Hepatocyte (in vitro differentiated cells): Measurements from ENCODE around the gene DSTYK.

Experiments used
- CTCF ChIP-seq: fragments of 200-600 bp; sonication (generic); IDR thresholded peaks from 2 replicates; pipeline ENCODE4 v1.5.1; 2016; ENCODE audit warnings: antibody characterized with exemption, mild to moderate bottlenecking; ENCODE audit not compliant: poor library complexity
- EZH2 ChIP-seq: fragments of 200-600 bp; sonication (generic); IDR thresholded peaks from 2 replicates; pipeline ENCODE4 v1.6.1; 2016; ENCODE audit warnings: antibody characterized with exemption, mild to moderate bottlenecking, borderline replicate concordance

- TF ChIP-seq CTCF (no peak), EZH2 (no peak)
Observed at GRCh38 chr1:205129447-205130029, 82.0 kb downstream of the DSTYK start.
